ENCODE results near the gene SLC25A25.
A peak's percentile ranks its signal among the peaks of the same experiment; 100 is the strongest.
"Not testable (repeated sequence)": the region's sequence is repeated elsewhere in the genome, so short reads cannot be mapped to it uniquely, and the experiment has no call there.

The SLC25A25 gene

DNA sequence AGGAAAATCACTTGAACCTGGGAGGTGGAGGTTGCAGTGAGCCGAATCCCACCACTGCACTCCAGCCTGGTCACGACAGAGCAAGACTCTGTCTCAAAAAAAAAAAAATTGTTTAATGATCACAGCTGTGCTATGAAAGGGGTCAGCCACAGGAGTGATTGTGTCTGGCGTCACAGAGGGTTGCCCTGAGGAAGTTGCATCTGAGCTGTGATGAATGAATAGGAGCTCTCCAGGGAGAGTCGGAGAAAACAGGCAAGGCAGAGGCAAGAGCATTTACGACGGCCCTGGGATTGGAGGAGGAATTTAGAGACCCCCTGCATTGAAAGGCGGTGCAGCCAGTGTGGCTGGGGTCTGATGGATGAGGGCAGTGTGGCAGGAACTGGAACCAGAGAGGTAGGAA, 26.0 kb upstream of the SLC25A25 start:
- TF ChIP-seq, protein P1, sequence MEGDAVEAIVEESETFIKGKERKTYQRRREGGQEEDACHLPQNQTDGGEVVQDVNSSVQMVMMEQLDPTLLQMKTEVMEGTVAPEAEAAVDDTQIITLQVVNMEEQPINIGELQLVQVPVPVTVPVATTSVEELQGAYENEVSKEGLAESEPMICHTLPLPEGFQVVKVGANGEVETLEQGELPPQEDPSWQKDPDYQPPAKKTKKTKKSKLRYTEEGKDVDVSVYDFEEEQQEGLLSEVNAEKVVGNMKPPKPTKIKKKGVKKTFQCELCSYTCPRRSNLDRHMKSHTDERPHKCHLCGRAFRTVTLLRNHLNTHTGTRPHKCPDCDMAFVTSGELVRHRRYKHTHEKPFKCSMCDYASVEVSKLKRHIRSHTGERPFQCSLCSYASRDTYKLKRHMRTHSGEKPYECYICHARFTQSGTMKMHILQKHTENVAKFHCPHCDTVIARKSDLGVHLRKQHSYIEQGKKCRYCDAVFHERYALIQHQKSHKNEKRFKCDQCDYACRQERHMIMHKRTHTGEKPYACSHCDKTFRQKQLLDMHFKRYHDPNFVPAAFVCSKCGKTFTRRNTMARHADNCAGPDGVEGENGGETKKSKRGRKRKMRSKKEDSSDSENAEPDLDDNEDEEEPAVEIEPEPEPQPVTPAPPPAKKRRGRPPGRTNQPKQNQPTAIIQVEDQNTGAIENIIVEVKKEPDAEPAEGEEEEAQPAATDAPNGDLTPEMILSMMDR (IDR thresholded peaks at IDR 0.05; ENCODE audit: insufficient read depth, low read depth, low read length, missing control alignments): no peak
- DNase-seq (ENCODE audit: low read depth): no peak
- H3K4me3 ChIP-seq (ENCODE audit: low read depth, low read length): no peak overlapping the region

DNA sequence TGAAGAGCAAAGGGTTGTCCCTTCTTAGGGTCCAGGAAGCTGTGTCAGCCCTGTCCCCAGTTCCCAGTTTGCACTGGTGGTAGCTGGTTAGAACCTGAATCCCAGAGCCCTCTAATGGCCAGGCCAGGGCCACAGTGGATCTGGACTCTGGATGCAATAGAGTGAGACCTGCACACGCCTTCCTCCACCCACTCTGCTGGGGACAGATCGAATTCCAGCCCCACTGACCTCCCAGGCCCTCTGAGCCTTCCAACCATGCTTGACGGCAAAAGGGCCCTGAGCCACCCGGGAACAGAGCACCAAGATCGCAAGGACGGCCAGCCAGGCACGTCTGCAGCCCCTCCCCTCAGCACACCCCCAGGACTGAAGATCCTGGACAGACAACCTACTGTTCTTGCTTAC, 24.6 kb upstream of the SLC25A25 start:
- no peak for DNase-seq (ENCODE audit: low read depth)
- no peak overlapping the region for H3K4me3 ChIP-seq (ENCODE audit: low read depth, low read length)
- TF ChIP-seq, protein P1 (IDR thresholded peaks at IDR 0.05; ENCODE audit: insufficient read depth, low read depth, low read length, missing control alignments): no peak

DNA sequence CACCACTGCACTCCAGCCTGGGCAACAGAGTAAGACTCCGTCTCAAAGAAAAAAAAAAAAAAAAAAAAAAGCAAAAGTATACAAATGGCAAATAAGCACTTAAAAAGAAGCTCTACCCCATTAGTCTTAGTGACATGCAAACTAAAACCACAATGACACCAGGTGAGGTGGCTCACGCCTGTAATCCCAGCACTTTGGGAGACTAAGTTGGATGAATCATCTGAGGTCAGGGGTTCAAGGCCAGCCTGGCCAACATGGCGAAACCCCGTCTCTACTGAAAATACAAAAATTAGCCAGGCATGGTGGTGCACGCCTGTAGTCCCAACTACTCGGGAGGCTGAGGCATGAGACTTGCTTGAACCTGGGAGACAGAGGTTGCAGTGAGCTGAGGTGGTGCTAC, 22.6 kb upstream of the SLC25A25 start:
- DNase-seq (ENCODE audit: low read depth); H3K4me3 ChIP-seq (ENCODE audit: low read depth, low read length): not testable (repeated sequence)

DNA sequence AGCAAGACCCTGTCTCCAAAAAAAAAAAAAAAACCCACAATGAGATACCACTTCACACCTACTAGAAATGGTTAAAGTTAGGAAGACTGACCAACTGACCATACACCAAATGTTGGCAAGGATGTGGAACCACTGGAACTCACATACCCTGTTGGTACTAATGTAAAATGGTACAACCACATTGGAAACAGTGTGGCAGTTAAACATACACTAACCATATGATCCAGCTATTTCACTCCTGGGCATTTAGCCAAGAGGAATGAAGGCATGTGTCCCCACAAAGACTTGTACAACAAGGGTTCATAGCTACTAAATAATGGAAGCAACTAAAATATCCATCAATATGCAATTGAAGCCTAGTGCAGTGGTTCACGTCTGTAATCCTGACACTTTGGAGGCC, 22.2 kb upstream of the SLC25A25 start:
- TF ChIP-seq, protein P1 (IDR thresholded peaks at IDR 0.05; ENCODE audit: insufficient read depth, low read depth, low read length, missing control alignments): no peak
- DNase-seq (ENCODE audit: low read depth): no peak

DNA sequence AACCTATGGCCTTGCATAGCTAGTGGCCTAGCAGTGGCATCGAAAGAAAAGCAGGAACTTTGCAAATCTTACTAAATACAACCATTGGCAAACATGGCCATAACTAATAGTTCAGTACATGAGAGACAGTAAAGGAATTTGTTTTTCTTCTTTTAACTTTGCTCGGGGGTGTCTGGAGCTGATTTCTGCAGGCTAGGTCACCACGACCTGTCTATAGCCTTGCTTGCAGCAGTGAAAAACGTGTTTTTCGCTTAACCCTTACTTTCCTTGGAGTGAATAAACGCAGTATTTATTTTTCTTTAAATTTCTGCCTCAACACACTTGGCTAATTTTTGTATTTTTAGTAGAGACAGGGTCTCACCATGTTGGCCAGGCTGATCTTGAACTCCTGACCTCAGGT, 20.8 kb upstream of the SLC25A25 start:
- no peak overlapping the region for H3K4me3 ChIP-seq (ENCODE audit: low read depth, low read length)
- no peak for DNase-seq (ENCODE audit: low read depth)
- TF ChIP-seq, protein P1 (IDR thresholded peaks at IDR 0.05; ENCODE audit: insufficient read depth, low read depth, low read length, missing control alignments): no peak

More for the DNA sequence above, 22.2 kb upstream of the SLC25A25 start:
- no peak overlapping the region for H3K4me3 ChIP-seq (ENCODE audit: low read depth, low read length)

DNA sequence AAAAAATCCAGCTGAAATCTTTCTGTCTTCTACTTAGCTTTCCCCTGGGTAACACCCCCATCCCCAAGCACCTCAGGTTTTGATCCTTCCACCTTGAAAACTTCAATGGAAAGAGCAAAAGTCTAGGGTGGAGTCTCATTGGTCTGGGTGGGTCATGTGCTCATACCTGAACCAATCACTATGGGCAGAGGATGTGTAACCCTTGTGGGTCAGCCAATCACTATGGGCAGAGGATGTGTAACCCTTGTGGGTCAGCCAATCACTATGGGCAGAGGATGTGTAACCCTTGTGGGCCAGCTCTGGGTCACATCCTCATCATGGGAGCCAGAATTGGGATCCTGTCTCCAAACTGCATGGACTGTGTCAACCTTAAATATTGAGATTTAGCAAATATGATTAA, 19.4 kb upstream of the SLC25A25 start:
- no peak overlapping the region for H3K4me3 ChIP-seq (ENCODE audit: low read depth, low read length)
- peak; percentile 31 for DNase-seq (ENCODE audit: low read depth)
- TF ChIP-seq, protein P1 (IDR thresholded peaks at IDR 0.05; ENCODE audit: insufficient read depth, low read depth, low read length, missing control alignments): no peak

DNA sequence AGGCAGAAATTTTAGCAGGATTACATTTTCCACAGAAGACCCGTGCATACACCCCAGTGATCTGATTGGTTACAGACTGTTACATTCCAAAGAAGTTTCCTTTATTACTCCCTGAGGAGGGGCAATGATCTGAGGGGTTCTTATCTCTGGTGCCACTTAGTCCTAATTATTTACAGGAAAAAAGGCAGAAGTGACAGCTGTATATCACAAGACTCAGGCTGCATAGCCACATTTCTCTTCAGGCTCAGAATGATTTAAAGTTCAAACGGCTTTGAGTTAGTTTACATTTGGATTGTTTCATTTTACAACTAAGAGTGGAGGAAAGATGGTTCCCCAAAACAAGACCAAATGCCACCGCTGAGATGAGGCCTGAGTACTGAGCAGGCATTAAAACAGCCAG, 18.2 kb upstream of the SLC25A25 start:
- DNase-seq (ENCODE audit: low read depth): no peak
- H3K4me3 ChIP-seq (ENCODE audit: low read depth, low read length): no peak overlapping the region
- TF ChIP-seq, protein P1 (IDR thresholded peaks at IDR 0.05; ENCODE audit: insufficient read depth, low read depth, low read length, missing control alignments): no peak

All from GM12865 (cell line).